Stimulated activated CD4-positive, alpha-beta T cell treated with anti-CD3 and anti-CD28 coated beads, Interleukin-12 subunit alpha, Interleukin-12 subunit beta, amount 100 ng/mL, for 24 hours (primary cell): ENCODE measurements around the gene MYO1E.
A peak's percentile ranks its signal among the peaks of the same experiment; 100 is the strongest.
"Not testable (repeated sequence)": the region's sequence is repeated elsewhere in the genome, so short reads cannot be mapped to it uniquely, and the experiment has no call there.

Experiments
- DNase-seq, 2 experiments: peaks; one replicate each; pipeline ENCODE4 v3.0.0-alpha.2; 2020; ENCODE audit warnings: low read depth in 2 of 2

Gene MYO1E

GRCh38 chr15:59133929-59134427 lies 238.7 kb downstream of the MYO1E start:
- DNase-seq: no peak

DNA sequence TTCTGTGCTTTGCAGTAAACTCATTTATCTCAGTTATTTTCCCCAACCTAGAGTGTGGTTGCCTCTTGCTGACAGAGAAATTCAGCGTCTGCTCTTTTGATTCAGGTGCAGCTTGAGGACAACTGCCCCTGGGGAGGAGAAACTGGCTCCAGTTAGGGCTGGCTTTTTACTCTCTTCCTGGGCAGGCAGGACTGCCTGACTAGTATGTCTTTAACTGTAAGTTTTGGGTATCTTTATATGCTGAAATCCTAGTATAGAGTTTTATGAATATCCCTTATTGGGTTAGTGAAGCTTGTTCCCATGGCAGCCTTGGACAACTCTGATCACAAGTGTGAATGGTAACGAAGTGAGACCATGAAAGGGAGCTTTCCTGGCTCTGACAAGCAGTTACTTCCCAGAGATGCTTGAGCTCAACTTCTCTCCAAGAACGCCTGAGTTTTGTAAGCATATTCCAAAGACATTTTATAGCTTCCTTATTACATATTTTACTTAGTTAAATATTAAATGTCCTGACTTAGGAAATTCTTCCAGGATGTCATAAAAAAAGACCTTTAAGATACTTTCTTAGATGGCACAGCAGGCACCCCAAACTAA lies 240.6 kb downstream of the MYO1E start:
- DNase-seq: no peak

GRCh38 chr15:59131456-59131855 lies 241.2 kb downstream of the MYO1E start:
- DNase-seq: no peak

DNA sequence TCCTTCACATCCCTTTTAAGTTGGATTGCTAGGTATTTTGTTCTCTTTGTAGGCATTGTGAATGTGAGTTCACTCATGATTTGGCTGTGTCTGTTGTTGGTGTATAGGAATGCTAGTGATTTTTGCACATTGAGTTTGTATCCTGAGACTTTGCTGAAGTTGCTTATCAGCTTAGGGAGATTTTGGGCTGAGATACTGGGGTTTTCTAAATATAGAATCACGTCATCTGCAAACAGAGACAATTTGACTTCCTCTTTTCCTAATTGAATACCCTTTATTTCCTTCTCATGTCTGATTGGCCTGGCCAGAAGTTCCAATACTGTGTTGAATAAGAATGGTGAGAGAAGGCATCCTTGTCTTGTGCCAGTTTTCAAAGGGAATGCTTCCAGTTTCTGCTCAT lies 245.4 kb downstream of the MYO1E start:
- DNase-seq: not testable (repeated sequence)

DNA sequence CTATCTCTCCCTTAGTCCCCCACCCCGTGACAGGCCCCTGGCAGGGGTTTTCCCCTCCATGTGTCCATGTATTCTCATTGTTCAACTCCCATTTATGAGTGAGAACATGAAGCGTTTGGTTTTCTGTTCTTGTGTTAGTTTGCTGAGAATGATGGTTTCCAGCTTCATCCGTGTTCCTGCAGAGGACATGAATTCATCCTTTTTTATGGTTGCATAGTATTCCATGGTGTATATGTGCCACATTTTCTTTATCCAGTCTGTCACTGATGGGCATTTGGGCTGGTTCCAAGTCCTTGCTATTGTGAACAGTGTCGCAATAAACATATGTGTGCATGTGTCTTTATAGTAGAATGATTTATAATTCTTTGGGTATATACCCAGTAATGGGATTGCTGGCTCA lies 247.0 kb downstream of the MYO1E start:
- not testable (repeated sequence) for DNase-seq

DNA sequence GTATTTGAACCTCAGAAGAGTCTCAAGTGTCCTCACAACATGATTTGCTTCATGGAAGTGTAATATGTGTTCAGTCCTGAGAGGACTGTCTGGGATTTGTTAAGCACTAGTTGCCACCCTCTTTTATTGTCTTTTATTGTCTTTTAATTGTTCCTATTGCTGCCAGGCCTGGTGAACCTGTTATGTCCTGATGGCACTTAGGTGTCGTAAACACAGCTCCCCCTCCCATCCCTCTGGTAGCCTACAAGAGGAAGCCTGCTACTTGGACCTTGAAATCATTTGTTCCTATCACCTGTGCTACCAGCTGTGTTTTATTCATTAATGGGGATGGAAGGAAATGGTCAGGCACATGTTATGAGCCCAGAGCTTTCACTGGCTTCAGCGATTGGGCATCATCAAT lies 248.4 kb downstream of the MYO1E start:
- DNase-seq: no peak

DNA sequence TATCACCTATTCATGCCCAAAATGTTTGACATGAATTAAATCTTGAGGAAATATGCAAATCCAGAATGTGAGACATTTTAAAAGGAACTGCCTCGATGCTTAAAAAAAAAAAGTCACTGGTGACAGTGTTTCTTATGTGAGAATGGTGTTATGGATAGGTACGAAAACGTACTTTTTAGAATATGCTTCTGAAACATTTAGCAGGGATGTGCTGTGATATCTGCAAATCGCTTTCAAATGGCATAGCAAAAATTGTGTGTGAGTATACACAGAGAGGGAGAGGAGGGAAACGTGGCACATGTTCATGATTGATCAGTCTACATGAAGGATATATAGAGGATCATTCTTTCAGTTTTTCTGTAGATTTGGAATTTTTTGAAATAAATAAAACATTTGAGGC lies 251.7 kb downstream of the MYO1E start:
- DNase-seq: no peak

DNA sequence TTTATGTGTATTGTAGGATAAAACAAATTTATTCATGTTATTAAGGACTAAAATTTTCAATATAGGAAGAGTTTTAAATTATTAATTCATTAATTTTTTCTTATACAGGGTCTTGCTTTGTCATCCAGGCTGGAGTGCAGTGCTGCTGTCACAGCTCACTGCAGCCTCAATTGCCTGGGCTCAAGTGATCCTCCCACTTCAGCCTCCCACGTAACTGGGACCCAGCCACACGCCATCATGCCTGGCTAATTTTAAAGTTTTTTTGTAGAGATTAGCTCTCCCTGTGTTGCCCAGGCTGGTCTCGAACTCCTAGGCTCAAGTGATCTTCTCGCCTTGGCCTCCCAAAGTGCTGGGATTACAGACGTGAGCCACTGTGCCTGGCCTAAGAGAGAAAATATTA lies 253.0 kb downstream of the MYO1E start:
- DNase-seq: no peak

DNA sequence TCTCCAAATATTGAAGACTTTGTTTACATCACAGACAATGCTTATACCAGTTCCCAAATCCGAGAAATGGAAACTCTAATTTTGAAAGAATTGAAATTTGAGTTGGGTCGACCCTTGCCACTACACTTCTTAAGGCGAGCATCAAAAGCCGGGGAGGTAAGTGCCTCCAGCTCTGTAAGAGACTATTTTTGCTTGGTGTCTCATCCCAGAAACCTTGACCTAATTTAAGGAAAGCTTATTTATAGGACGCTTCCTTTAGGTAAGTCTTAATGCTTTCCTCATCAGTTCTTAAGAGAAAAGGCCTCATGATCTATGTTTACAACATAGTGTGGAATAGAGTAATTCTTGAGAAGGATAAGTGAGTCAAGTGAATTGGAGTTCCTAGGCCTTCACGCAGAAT lies 255.9 kb downstream of the MYO1E start:
- no peak for DNase-seq

- DNase-seq: no peak
Measured at GRCh38 chr15:59116141-59116540, 256.5 kb downstream of the MYO1E start.

- no peak for DNase-seq
Measured at GRCh38 chr15:59115047-59115446, 257.6 kb downstream of the MYO1E start.

DNA sequence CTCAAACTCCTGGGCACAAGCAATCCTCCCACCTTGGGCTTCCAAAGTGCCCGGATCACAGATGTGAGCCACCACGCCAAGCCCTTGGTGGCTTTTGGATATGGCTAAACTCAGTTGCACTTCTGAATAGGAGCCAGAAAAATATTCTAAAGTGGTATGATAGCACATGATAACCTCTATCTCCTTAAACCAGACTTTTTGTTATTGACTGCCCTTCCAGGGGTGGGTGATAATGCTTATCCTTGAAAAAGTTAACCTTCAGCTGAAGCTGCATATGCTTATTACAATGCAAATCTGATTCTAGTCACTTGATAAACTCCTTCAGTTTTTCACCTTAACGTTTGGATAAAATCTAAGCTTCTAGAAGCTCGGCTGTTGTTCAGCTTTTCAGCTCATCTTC lies 261.4 kb downstream of the MYO1E start:
- no peak for DNase-seq

DNA sequence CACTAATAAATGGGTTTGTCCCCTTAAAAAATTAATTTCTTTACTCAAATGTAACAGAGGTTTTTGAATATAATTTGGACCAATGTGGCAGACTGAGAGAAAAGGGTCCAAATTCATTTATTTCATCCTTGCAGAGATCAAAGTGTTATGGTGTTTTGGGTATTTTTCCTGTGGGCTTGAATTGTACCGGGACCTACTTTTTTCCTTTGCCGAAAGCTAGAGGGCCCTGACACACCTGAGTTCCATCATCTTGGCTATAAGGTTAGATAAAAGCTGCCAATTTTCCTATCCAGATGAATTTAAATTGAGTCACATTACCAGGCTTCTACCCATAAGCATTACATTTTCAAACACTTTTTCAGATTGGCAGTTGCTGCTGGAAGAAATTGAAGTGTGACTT lies 266.8 kb downstream of the MYO1E start:
- DNase-seq: no peak

GRCh38 chr15:59104912-59105732 lies 267.5 kb downstream of the MYO1E start, which contains the start of gene CCNB2:
TSS of gene CCNB2 (plus strand) at chr15:59105146. CDS start at chr15:59105269, 123 bp downstream.
- DNase-seq: peak; percentile 57 to 70

DNA sequence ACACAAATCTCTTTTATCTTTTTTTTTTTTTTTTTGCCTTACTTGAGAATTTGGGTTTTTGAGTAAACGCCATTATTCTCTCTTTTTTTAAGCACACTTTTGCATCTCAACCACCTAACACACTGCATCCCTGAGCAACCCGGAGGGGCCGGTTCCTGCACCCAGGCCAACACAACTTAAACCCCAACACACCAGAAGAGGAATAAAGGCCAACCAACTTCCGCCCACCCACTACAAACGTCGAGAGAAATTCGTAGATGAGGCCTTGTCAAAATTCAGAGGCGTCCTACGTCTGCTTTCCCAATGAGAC lies 268.1 kb downstream of the MYO1E start:
- DNase-seq: no peak

DNA sequence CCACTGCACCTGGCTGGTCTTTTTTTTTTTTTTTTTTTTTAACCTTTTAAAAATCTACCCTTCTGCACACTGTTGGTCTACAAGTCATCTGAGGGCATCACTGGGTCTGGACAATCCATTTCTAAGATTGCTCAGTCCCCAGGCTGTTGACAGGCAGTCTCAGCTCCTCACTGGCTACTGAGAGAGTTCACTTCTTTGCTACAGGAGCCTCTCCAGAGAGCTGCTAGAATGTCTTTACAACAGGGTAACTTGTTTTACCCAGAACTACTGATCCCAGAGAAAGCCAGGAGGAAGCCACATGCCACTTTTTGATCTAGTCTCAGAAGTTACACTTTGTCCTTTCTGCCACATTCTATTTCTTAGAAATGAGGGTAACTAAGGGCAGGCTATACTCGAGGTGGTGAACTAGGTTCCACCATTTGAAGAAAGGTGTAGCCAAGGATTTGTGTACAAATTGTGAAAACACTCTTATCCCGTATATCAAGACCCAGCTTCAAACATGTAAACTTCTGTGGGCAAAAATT lies 273.4 kb downstream of the MYO1E start:
- no peak for DNase-seq

DNA sequence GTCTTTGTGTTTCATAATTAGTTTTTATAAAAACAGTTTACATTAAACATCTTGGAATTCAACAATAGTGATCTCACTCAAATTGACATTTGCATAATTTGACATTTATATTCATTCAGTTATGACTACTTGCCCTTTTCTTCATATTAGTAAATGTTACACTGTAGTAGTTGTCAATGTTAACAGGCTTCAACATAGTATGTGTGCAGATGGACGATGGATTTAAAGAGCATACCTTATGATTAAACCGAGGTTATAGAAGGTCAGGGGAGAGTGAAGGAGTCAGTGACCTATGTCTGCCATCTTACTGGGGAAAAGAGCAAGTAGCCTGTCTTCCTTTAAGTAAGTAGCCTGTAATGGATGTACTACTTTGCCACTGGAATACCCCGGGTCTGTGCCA lies 276.2 kb downstream of the MYO1E start:
- DNase-seq: no peak

- no peak for DNase-seq
Measured at GRCh38 chr15:59094077-59094476, 278.6 kb downstream of the MYO1E start.

DNA sequence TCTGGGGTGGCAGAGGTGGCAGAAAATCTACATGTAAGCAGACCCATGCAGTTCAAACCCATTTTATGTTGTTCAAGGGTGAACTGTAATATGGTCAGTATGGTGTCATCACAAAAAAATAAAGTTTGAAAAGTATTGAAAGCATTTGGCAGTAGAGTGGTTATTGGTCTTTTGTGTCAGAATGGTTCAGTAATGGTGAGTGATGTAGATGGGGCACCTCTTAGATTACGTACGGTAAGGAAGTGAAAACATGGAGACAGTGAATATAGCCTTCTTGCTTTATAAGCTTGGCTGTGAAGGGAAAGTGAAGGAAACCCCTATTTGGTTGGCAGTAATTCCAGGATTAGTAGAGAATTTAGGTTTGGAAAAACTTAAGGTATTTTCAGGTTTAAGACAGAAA lies 284.9 kb downstream of the MYO1E start:
- DNase-seq: no peak
